A673 (cell line): ENCODE results near the gene SIRPB2. TPM values are rescaled to one million over a fixed set of nuclear protein-coding genes. Genes with fewer than 3 reads are reported as not detected.

Source experiments
- BruUV-seq: library from RNA; stranded (reverse); fragments of 400-500 nt; replicated peaks from 2 replicates; lab custom pipeline; 2021; lab: Mats Ljungman, UMichigan
- CTCF ChIA-PET: fragments of 300-600 bp; sonication (Branson Sonifier 250); formaldehyde crosslinking; loops from one replicate; lab custom pipeline; 2022; ENCODE audit warnings: antibody characterized with exemption; lab: Charles Lee
- POLR2A ChIA-PET: fragments of 300-600 bp; sonication (Branson Sonifier 250); formaldehyde crosslinking; loops from one replicate; lab custom pipeline; 2022; ENCODE audit warnings: antibody characterized with exemption; ENCODE audit not compliant: low non-redundant PET; lab: Charles Lee
- DNase-seq: peaks from one replicate; pipeline ENCODE4 v3.0.0-alpha.2; 2015; ENCODE audit warnings: low spot score
- H3K27ac ChIP-seq: fragments of 200-600 bp; sonication (generic); 2 replicates; pipeline ENCODE4 v1.5.1; 2016; ENCODE audit warnings: mixed run types, low read depth, mild to moderate bottlenecking, mixed read lengths, antibody characterized with exemption, low read length; ENCODE audit not compliant: poor library complexity, severe bottlenecking
- H3K27me3 ChIP-seq: fragments of 200-600 bp; sonication (generic); replicated peaks from 2 replicates; pipeline ENCODE4 v1.6.1; 2017; ENCODE audit warnings: mixed run types, low read depth, mild to moderate bottlenecking, mixed read lengths, antibody characterized with exemption, low read length; ENCODE audit not compliant: insufficient read depth, poor library complexity
- H3K36me3 ChIP-seq: fragments of 200-600 bp; sonication (generic); 2 replicates; pipeline ENCODE4 v1.6.1; 2016; ENCODE audit warnings: mixed run types, mild to moderate bottlenecking, mixed read lengths, antibody characterized with exemption, low read length; ENCODE audit not compliant: insufficient read depth, poor library complexity, severe bottlenecking
- H3K4me1 ChIP-seq: fragments of 200-600 bp; sonication (generic); 2 replicates; pipeline ENCODE4 v1.6.1; 2017; ENCODE audit warnings: mixed run types, mild to moderate bottlenecking, mixed read lengths, antibody characterized with exemption, low read length; ENCODE audit not compliant: insufficient read depth, poor library complexity, severe bottlenecking
- H3K4me3 ChIP-seq: fragments of 200-600 bp; sonication (generic); 2 replicates; pipeline ENCODE4 v1.5.1; 2016; ENCODE audit warnings: low read depth, mixed run types, mild to moderate bottlenecking, mixed read lengths, low read length; ENCODE audit not compliant: poor library complexity, severe bottlenecking
- H3K9me3 ChIP-seq: fragments of 200-600 bp; sonication (generic); 2 replicates; pipeline ENCODE4 v1.6.1; 2016; ENCODE audit warnings: mixed run types, low read depth, mild to moderate bottlenecking, mixed read lengths, antibody characterized with exemption, low read length; ENCODE audit not compliant: poor library complexity, severe bottlenecking
- EZH2 ChIP-seq: fragments of 200-600 bp; sonication (generic); IDR thresholded peaks from 2 replicates; pipeline ENCODE4 v1.6.1; 2017; ENCODE audit warnings: borderline replicate concordance, low read depth, mild to moderate bottlenecking, mixed read lengths, antibody characterized with exemption, low read length; ENCODE audit not compliant: poor library complexity, severe bottlenecking
- intact Hi-C: fragments of 100-400 bp; cut with micrococcal nuclease; formaldehyde crosslinking; loops from one replicate; pipeline ENCODE4 v1.10.0; 2022; ENCODE audit not compliant: unreplicated experiment
- total RNA-seq: library from RNA; stranded (reverse); gene quantifications from 2 replicates; pipeline ENCODE4 v1.2.3, GENCODE V29; 2021
- TF ChIP-seq, protein P1 (sequence below): fragments of 300-800, 200-600 bp; sonication (generic); conservative IDR thresholded peaks from 2 replicates; pipeline ENCODE4 v1.5.1; 2017; ENCODE audit warnings: low read depth, mild to moderate bottlenecking, antibody characterized with exemption, low read length, moderate library complexity, mixed read lengths

SIRPB2 gene
- total RNA-seq, 1 experiment from 2014 or later, result 3.1 TPM

DNA sequence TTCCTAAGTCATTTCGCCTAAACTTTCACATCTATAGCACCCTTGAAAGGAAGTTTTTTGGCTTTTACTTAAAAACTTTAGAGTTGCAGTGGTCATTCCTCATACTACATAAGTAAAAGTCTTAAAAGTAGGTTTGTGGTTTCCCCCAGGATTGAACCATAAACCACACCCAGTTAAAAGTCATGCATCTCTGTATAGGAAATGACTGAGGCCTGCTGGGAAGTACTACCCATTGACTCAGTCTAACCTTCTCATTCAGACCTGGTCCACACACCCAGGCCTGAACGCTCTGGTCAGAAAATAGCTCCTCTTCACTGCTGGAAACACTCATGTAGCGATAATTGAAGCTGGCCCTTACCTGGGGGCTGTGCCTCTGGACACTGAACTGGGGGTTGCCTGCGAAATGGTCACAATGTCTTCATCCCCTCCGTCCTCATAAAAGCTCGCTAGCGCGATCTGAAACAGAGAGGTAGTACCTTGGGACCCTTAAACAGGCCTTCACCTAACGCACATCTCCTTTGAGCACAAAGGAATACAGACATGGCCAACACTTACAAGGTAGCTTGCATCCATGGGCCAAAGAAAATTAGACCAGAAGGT is 27.1 kb downstream of the SIRPB2 start:
- intact Hi-C loops, result loop anchor here (10.0 kb wide), 1 partner anchor 349 kb away; the partner anchor contains the start of gene PSMF1
- no peaks in the 10 kb centered on the region for H3K27me3 ChIP-seq
- no peak overlapping the region for H3K27ac ChIP-seq
- TF ChIP-seq, protein P1, sequence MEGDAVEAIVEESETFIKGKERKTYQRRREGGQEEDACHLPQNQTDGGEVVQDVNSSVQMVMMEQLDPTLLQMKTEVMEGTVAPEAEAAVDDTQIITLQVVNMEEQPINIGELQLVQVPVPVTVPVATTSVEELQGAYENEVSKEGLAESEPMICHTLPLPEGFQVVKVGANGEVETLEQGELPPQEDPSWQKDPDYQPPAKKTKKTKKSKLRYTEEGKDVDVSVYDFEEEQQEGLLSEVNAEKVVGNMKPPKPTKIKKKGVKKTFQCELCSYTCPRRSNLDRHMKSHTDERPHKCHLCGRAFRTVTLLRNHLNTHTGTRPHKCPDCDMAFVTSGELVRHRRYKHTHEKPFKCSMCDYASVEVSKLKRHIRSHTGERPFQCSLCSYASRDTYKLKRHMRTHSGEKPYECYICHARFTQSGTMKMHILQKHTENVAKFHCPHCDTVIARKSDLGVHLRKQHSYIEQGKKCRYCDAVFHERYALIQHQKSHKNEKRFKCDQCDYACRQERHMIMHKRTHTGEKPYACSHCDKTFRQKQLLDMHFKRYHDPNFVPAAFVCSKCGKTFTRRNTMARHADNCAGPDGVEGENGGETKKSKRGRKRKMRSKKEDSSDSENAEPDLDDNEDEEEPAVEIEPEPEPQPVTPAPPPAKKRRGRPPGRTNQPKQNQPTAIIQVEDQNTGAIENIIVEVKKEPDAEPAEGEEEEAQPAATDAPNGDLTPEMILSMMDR, result no peak
- TF ChIP-seq EZH2, result no peak
- H3K36me3 ChIP-seq, result peaks cover 42% of the 10 kb centered on the region
- BruUV-seq, result no TSS peak
- ChIA-PET POLR2A (interaction anchor here (0.7 kb wide), 1 partner anchor 624 kb away, joined by 3 read pairs; no protein-coding TSS in a partner anchor), CTCF (no interaction called here)
- peaks cover 6% of the 10 kb centered on the region for H3K4me1 ChIP-seq
- H3K9me3 ChIP-seq, result no peaks in the 10 kb centered on the region
- no peak for DNase-seq
- no peak overlapping the region for H3K4me3 ChIP-seq

DNA sequence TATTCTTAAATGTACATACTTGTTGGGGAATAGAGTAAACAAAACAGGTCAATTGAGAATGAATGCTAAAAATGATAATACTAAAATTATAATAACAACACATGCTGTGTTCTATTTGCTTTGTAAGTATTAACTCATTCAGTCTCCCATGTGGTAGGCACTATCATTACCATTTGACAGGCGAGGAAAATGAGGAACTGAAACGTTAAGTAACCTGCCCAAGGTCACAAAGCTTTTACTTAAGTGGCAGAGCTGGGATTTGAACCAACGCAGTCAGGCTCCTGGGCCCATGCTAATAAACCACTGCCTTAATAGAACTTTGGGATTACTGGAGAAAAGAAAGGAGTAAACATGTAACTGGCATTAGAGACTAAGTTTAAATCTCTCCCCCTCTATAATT is 28.4 kb downstream of the SIRPB2 start:
- H3K27me3 ChIP-seq, result no peaks in the 10 kb centered on the region
- ChIA-PET CTCF (no interaction called here), POLR2A (no interaction called here)
- H3K9me3 ChIP-seq, result no peaks in the 10 kb centered on the region
- peaks cover 6% of the 10 kb centered on the region for H3K4me1 ChIP-seq
- no peak overlapping the region for H3K4me3 ChIP-seq
- no TSS peak for BruUV-seq
- peaks cover 54% of the 10 kb centered on the region for H3K36me3 ChIP-seq
- intact Hi-C loops, result loop anchor here (10.0 kb wide), 1 partner anchor 348 kb away; the partner anchor contains the start of gene PSMF1
- no peak overlapping the region for H3K27ac ChIP-seq
- no peak for DNase-seq
- TF ChIP-seq, protein P1, result no peak
- TF ChIP-seq EZH2, result no peak

DNA sequence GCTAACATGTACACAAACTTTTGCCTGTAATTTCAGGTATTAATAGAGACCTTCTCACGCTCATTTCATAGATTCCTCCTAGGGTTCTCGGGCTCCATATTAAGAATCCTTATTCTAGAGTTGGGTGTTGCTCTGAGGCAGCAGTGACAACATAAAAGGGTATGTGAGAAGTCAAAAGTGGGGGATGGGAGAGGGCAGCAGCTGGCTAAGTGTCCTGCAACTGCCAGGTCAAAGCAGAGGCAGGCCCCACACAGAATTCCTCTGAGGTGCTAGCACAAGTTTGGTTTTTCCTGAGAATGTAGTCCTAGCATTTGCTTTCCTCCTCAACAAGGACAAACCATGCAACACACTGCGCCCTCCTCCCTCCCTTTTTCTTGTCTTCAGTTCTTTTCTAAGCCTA is 29.2 kb downstream of the SIRPB2 start:
- intact Hi-C loops, result loop anchor here (10.0 kb wide), 1 partner anchor 347 kb away; the partner anchor contains the start of gene PSMF1
- no TSS peak for BruUV-seq
- H3K36me3 ChIP-seq, result peaks cover 61% of the 10 kb centered on the region

More for the DNA sequence above, 29.2 kb downstream of the SIRPB2 start:
- H3K4me3 ChIP-seq, result no peak overlapping the region
- TF ChIP-seq, protein P1, result no peak
- TF ChIP-seq EZH2, result no peak
- no peaks in the 10 kb centered on the region for H3K27me3 ChIP-seq
- H3K4me1 ChIP-seq, result peaks cover 6% of the 10 kb centered on the region
- DNase-seq, result no peak
- no peaks in the 10 kb centered on the region for H3K9me3 ChIP-seq
- ChIA-PET CTCF (no interaction called here), POLR2A (no interaction called here)
- no peak overlapping the region for H3K27ac ChIP-seq
